ENCODE results near the gene IL6R. TPM values are rescaled to one million over a fixed set of nuclear protein-coding genes. Genes with fewer than 3 reads are reported as not detected.

The IL6R gene
- total RNA-seq, 1 donor from 2014 or later, result 2.2 TPM

GRCh38 chr1:154405747-154406571 is 816 bp downstream of the IL6R start:
- Histone ChIP-seq H3K27me3 (ENCODE audit: insufficient read depth, low read length) (peaks cover 12% of the 10 kb centered on the region), H3K9me3 (ENCODE audit: insufficient read depth, low read depth, low read length) (no peaks in the 10 kb centered on the region), H3K4me1 (ENCODE audit: insufficient read depth, low read length) (peaks cover 25% of the 10 kb centered on the region), H3K27ac (ENCODE audit: low read depth, low read length) (peak overlapping the region; percentile 46), H3K4me2 (ENCODE audit: low read length) (peak overlapping the region; percentile 97), H4K20me1 (ENCODE audit: insufficient read depth, low read length) (no peaks in the 10 kb centered on the region), H3K9ac (ENCODE audit: low read length) (peak overlapping the region; percentile 87), H3K4me3 (ENCODE audit: insufficient read depth, low read depth, low read length) (peak overlapping the region; percentile 62), H2AFZ (ENCODE audit: low read depth, low read length) (peak overlapping the region; percentile 95), H3K36me3 (ENCODE audit: insufficient read depth, low read length) (no peaks in the 10 kb centered on the region), H3K79me2 (ENCODE audit: insufficient read depth, low read length) (no peaks in the 10 kb centered on the region)
- FAIRE-seq, result no peak
- peak; percentile 39 for DNase-seq (ENCODE audit: low read depth)
- no peaks in the 10 kb centered on the region for H3K9me3 Mint-ChIP-seq (ENCODE audit: unreplicated experiment)
- peaks cover 30% of the 10 kb centered on the region for H3K27me3 Mint-ChIP-seq (ENCODE audit: low read depth, unreplicated experiment)
- H3K4me1 Mint-ChIP-seq (ENCODE audit: low read depth, unreplicated experiment), result peaks cover 24% of the 10 kb centered on the region
- peak overlapping the region; percentile 75 for H3K4me3 Mint-ChIP-seq (ENCODE audit: unreplicated experiment)
- TF ChIP-seq EZH2 (IDR thresholded peaks at IDR 0.05; ENCODE audit: insufficient read depth, low read length), result no peak
- TF ChIP-seq CTCF (IDR thresholded peaks at IDR 0.05; ENCODE audit: insufficient read depth, low read depth, low read length), result no peak
- H3K27ac Mint-ChIP-seq (ENCODE audit: unreplicated experiment), result no peak overlapping the region
- no peaks in the 10 kb centered on the region for H3K36me3 Mint-ChIP-seq (ENCODE audit: low read depth, unreplicated experiment)

DNA sequence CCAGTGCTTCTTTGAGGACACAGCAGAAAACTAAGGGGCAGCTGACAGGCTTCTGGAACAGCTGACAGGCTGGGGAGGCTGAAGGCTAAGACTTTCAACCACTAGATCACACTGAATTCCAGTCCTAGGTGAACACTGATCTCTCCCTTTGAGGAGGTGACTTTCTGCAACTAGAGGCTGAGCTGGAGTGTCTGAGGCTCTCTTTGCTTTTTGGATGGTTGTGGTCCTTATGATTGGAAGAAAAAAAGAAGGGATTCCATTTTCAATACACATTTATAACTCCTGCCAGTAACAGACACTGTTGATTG is 1.4 kb downstream of the IL6R start:
- H3K9me3 Mint-ChIP-seq (ENCODE audit: unreplicated experiment), result no peaks in the 10 kb centered on the region
- no peak overlapping the region for H2AFZ ChIP-seq (ENCODE audit: low read depth, low read length)
- no peak overlapping the region for H3K4me3 ChIP-seq (ENCODE audit: insufficient read depth, low read depth, low read length)
- H3K27me3 ChIP-seq (ENCODE audit: insufficient read depth, low read length), result peaks cover 12% of the 10 kb centered on the region
- peak overlapping the region; percentile 97 for H3K4me2 ChIP-seq (ENCODE audit: low read length)
- H3K27me3 Mint-ChIP-seq (ENCODE audit: low read depth, unreplicated experiment), result peaks cover 30% of the 10 kb centered on the region
- H3K36me3 Mint-ChIP-seq (ENCODE audit: low read depth, unreplicated experiment), result no peaks in the 10 kb centered on the region
- FAIRE-seq (no peak), DNase-seq (ENCODE audit: low read depth) (no peak)
- H3K4me1 Mint-ChIP-seq (ENCODE audit: low read depth, unreplicated experiment), result peaks cover 24% of the 10 kb centered on the region
- H3K4me1 ChIP-seq (ENCODE audit: insufficient read depth, low read length), result peaks cover 25% of the 10 kb centered on the region
- H3K9me3 ChIP-seq (ENCODE audit: insufficient read depth, low read depth, low read length), result no peaks in the 10 kb centered on the region
- no peaks in the 10 kb centered on the region for H4K20me1 ChIP-seq (ENCODE audit: insufficient read depth, low read length)
- H3K36me3 ChIP-seq (ENCODE audit: insufficient read depth, low read length), result no peaks in the 10 kb centered on the region
- TF ChIP-seq EZH2 (IDR thresholded peaks at IDR 0.05; ENCODE audit: insufficient read depth, low read length), result no peak
- no peak for TF ChIP-seq CTCF (IDR thresholded peaks at IDR 0.05; ENCODE audit: insufficient read depth, low read depth, low read length)
- H3K27ac ChIP-seq (ENCODE audit: low read depth, low read length), result no peak overlapping the region
- H3K4me3 Mint-ChIP-seq (ENCODE audit: unreplicated experiment), result peak overlapping the region; percentile 75
- no peak overlapping the region for H3K27ac Mint-ChIP-seq (ENCODE audit: unreplicated experiment)
- H3K79me2 ChIP-seq (ENCODE audit: insufficient read depth, low read length), result no peaks in the 10 kb centered on the region
- peak overlapping the region; percentile 87 for H3K9ac ChIP-seq (ENCODE audit: low read length)

- Mint-ChIP-seq H3K4me3 (ENCODE audit: unreplicated experiment) (peak overlapping the region; percentile 75), H3K27ac (ENCODE audit: unreplicated experiment) (peak overlapping the region; percentile 79), H3K9me3 (ENCODE audit: unreplicated experiment) (no peaks in the 10 kb centered on the region), H3K4me1 (ENCODE audit: low read depth, unreplicated experiment) (peaks cover 23% of the 10 kb centered on the region), H3K27me3 (ENCODE audit: low read depth, unreplicated experiment) (peaks cover 30% of the 10 kb centered on the region), H3K36me3 (ENCODE audit: low read depth, unreplicated experiment) (no peaks in the 10 kb centered on the region)
- Histone ChIP-seq H3K4me2 (ENCODE audit: low read length) (peak overlapping the region; percentile 97), H3K4me3 (ENCODE audit: insufficient read depth, low read depth, low read length) (no peak overlapping the region), H3K9me3 (ENCODE audit: insufficient read depth, low read depth, low read length) (no peaks in the 10 kb centered on the region), H2AFZ (ENCODE audit: low read depth, low read length) (no peak overlapping the region), H3K27ac (ENCODE audit: low read depth, low read length) (no peak overlapping the region), H3K79me2 (ENCODE audit: insufficient read depth, low read length) (no peaks in the 10 kb centered on the region), H4K20me1 (ENCODE audit: insufficient read depth, low read length) (no peaks in the 10 kb centered on the region), H3K36me3 (ENCODE audit: insufficient read depth, low read length) (no peaks in the 10 kb centered on the region), H3K9ac (ENCODE audit: low read length) (peak overlapping the region; percentile 87), H3K4me1 (ENCODE audit: insufficient read depth, low read length) (peaks cover 25% of the 10 kb centered on the region), H3K27me3 (ENCODE audit: insufficient read depth, low read length) (peaks cover 12% of the 10 kb centered on the region)
- TF ChIP-seq CTCF (IDR thresholded peaks at IDR 0.05; ENCODE audit: insufficient read depth, low read depth, low read length) (no peak), EZH2 (IDR thresholded peaks at IDR 0.05; ENCODE audit: insufficient read depth, low read length) (no peak)
- no peak for DNase-seq (ENCODE audit: low read depth)
- no peak for FAIRE-seq
Measured at GRCh38 chr1:154406886-154407197, 1.7 kb downstream of the IL6R start.

All from astrocyte (in vitro differentiated cells and primary cell).